Stimulated activated CD8-positive, alpha-beta memory T cell treated with anti-CD3 and anti-CD28 coated beads, Interleukin-12 subunit alpha, Interleukin-12 subunit beta, amount 100 ng/mL, for 4 hours (primary cell): ENCODE data around the gene ZNF460.

ENCODE experiments used
- DNase-seq: peaks from one replicate; pipeline ENCODE4 v3.0.0-alpha.2; 2020; ENCODE audit warnings: low read depth

ZNF460 gene

GRCh38 chr19:57280962-57281400, 696 bp downstream of the ZNF460 start:
- DNase-seq, result no peak

- DNase-seq, result no peak
Measured at GRCh38 chr19:57282011-57282643, 1.8 kb downstream of the ZNF460 start.

- no peak for DNase-seq
Measured at GRCh38 chr19:57288373-57288772, 8.1 kb downstream of the ZNF460 start.

GRCh38 chr19:57290970-57291369, 10.7 kb downstream of the ZNF460 start:
- DNase-seq, result no peak

- no peak for DNase-seq
Measured at GRCh38 chr19:57292547-57292946, 12.3 kb downstream of the ZNF460 start.

GRCh38 chr19:57293719-57294118, 13.4 kb downstream of the ZNF460 start:
- no peak for DNase-seq

- no peak for DNase-seq
Measured at GRCh38 chr19:57302020-57302465, 21.8 kb downstream of the ZNF460 start.

- no peak for DNase-seq
Measured at GRCh38 chr19:57302727-57303401, 22.6 kb downstream of the ZNF460 start.

GRCh38 chr19:57305056-57305455, 24.8 kb downstream of the ZNF460 start:
- no peak for DNase-seq

- no peak for DNase-seq
Measured at GRCh38 chr19:57308514-57308913, 28.2 kb downstream of the ZNF460 start.

- DNase-seq, result no peak
Measured at GRCh38 chr19:57310792-57311191, 30.5 kb downstream of the ZNF460 start.

- no peak for DNase-seq
Measured at GRCh38 chr19:57314146-57314545, 33.9 kb downstream of the ZNF460 start.

- no peak for DNase-seq
Measured at GRCh38 chr19:57317503-57317902, 37.2 kb downstream of the ZNF460 start.

- DNase-seq, result no peak
Measured at GRCh38 chr19:57319869-57320179, 39.5 kb downstream of the ZNF460 start.

- DNase-seq, result peak; percentile 82
Measured at GRCh38 chr19:57320180-57321084, 40.1 kb downstream of the ZNF460 start, which contains the start of gene ZNF543. Gene ZNF543, plus strand, starts transcription at chr19:57320472. Its CDS starts 382 bp downstream, at chr19:57320854.

- no peak for DNase-seq
Measured at GRCh38 chr19:57321116-57321515, 40.8 kb downstream of the ZNF460 start.

- DNase-seq, result no peak
Measured at GRCh38 chr19:57321751-57322150, 41.5 kb downstream of the ZNF460 start.

- no peak for DNase-seq
Measured at GRCh38 chr19:57324992-57325391, 44.7 kb downstream of the ZNF460 start.

GRCh38 chr19:57327993-57328392, 47.7 kb downstream of the ZNF460 start:
- DNase-seq, result no peak

- no peak for DNase-seq
Measured at GRCh38 chr19:57334191-57334590, 53.9 kb downstream of the ZNF460 start.

GRCh38 chr19:57338877-57339276, 58.6 kb downstream of the ZNF460 start:
- DNase-seq, result no peak

- DNase-seq, result no peak
Measured at GRCh38 chr19:57342582-57342981, 62.3 kb downstream of the ZNF460 start.
